ENCODE measurements around the gene SDHB. TPM values are rescaled to one million over a fixed set of nuclear protein-coding genes. Genes with fewer than 3 reads are reported as not detected.

SDHB gene
- total and polyA plus RNA-seq, 12 donors = 102 to 486 (median 377) TPM

DNA sequence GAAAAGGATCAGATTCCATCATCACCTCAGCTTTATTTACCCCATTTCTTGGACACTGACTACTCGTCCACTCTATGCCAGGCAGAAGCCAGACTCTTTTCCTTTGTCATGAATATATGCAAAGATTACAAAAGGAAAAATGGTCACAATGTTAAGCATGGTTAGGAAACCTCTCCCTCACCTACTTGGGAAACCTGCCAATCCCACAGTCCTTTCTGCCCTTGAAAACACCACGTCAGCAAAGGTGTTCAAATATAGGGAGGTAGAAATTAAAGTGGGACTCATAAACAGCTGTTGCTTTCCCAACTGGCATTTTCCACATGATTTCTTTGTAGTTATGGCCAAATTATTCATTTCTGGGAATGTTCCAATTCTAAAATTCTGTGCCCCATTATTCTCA, 25.9 kb downstream of the SDHB start:
- ATAC-seq (no peak), DNase-seq (no peak)
- H3K27me3 ChIP-seq = no peaks in the 10 kb centered on the region
- no peak for TF ChIP-seq CTCF (IDR thresholded peaks at IDR 0.05)
- H3K4me1 ChIP-seq = peaks cover 0 to 25% (median 0%) of the 10 kb centered on the region in 9 donors
- intact Hi-C loops (cut with DNase I) = no loop called here
- no peak overlapping the region for H3K27ac ChIP-seq
- WGBS, 2 donors = 54 to 66% methylated on average over 2 of the region's 2 CpGs
- H3K36me3 ChIP-seq = peaks cover 0 to 100% (median 66%) of the 10 kb centered on the region in 9 donors
- no peaks in the 10 kb centered on the region for H3K9me3 ChIP-seq
- H3K4me3 ChIP-seq = no peak overlapping the region

DNA sequence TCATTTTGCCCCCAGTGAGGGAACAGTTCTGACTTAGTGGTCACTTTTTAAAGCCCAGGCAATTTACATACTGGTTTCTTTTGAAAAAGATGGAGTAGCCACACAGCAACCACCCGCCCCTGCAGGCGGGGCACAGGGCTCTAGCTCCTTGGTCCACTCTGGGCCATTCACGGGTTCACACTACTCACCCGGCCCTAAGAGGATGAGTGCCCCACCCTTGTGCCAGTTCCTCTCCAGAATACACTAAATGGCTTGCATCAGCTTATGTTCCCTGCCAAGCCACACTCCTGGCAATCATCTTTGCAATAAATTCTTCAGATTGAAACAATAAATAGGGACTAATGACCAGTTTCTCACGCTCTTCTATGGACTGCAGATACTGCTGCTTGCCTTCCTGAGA, 26.4 kb downstream of the SDHB start:
- ATAC-seq (peak in 1 of 8 donors; percentile 68), DNase-seq (no peak)
- H3K27ac ChIP-seq = no peak overlapping the region
- intact Hi-C loops (cut with DNase I) = no loop called here
- no peaks in the 10 kb centered on the region for H3K27me3 ChIP-seq
- peaks cover 0 to 23% (median 0%) of the 10 kb centered on the region in 9 donors for H3K4me1 ChIP-seq
- 79 to 87% methylated on average over 5 of the region's 5 CpGs for WGBS, 2 donors
- TF ChIP-seq CTCF (IDR thresholded peaks at IDR 0.05) = no peak
- H3K9me3 ChIP-seq = no peaks in the 10 kb centered on the region
- H3K4me3 ChIP-seq = no peak overlapping the region
- peaks cover 2 to 100% (median 71%) of the 10 kb centered on the region in 9 donors for H3K36me3 ChIP-seq

DNA sequence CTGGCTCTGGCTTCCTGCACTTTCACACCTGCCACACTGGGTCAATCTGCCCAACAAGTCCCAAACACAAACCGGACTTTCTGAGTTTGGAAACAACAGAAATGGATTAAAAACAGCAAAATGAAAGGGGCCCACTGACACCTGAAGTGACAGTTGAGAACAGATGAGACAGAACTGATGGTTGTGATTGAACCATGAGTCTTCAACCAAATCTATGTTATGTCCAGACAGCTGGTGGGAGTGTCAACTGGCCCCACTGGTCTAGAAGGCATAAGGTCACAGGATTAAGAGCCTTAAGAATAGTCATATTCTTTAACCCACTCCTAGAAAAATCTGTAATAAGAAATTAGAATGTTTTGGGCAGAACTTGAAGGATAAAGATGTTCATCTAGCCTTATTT, 29.1 kb downstream of the SDHB start:
- H3K27ac ChIP-seq = no peak overlapping the region
- peaks cover 0 to 21% (median 0%) of the 10 kb centered on the region in 9 donors for H3K4me1 ChIP-seq
- H3K9me3 ChIP-seq = no peaks in the 10 kb centered on the region
- DNase-seq (no peak), ATAC-seq (no peak)
- H3K36me3 ChIP-seq = peaks cover 7 to 100% (median 89%) of the 10 kb centered on the region in 9 donors
- H3K27me3 ChIP-seq = no peaks in the 10 kb centered on the region
- no peak overlapping the region for H3K4me3 ChIP-seq
- 86 to 96% methylated on average over 1 of the region's 1 CpG for WGBS, 2 donors
- no peak for TF ChIP-seq CTCF (IDR thresholded peaks at IDR 0.05)
- intact Hi-C loops (cut with DNase I) = no loop called here

DNA sequence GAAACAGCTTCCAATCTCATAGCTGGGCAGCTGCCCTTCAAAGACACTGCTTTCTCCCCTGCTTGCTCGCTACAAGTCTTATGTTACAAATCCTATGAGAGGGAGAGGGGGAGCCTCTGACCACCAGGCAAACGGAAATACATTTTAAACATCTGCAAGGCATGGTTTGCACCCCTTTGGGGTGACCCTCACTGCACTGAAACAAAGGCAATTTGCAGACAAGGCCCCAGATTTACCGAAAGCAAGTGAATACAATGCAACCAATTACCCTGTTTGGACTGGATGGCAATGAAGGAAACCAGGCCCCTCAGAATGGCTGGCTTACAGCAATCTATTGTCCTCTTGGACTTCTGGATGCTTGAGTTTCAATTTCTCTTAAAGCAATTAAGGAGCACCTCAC, 30.3 kb downstream of the SDHB start:
- 66 to 81% methylated on average over 3 of the region's 3 CpGs for WGBS, 2 donors
- Histone ChIP-seq H3K27ac (no peak overlapping the region), H3K27me3 (no peaks in the 10 kb centered on the region), H3K36me3 (peaks cover 7 to 100% (median 97%) of the 10 kb centered on the region in 9 donors), H3K4me1 (peaks cover 0 to 21% (median 0%) of the 10 kb centered on the region in 9 donors), H3K9me3 (no peaks in the 10 kb centered on the region), H3K4me3 (no peak overlapping the region)
- intact Hi-C loops (cut with DNase I) = no loop called here
- TF ChIP-seq CTCF (IDR thresholded peaks at IDR 0.05) = no peak
- no peak for DNase-seq
- no peak for ATAC-seq
